Testis (tissue), 3 donors: ENCODE results near the gene SREK1IP1. TPM values are rescaled to one million over a fixed set of nuclear protein-coding genes. Genes with fewer than 3 reads are reported as not detected.

Source experiments
- DNase-seq: peaks from one replicate; pipeline ENCODE4 v3.0.0-alpha.2; 2019
- H3K27ac ChIP-seq, 2 donors: fragments of 200-600 bp; sonication (generic); one replicate each; pipeline ENCODE4 v1.5.1; 2019
- H3K27me3 ChIP-seq: fragments of 200-600 bp; sonication (generic); one replicate; pipeline ENCODE4 v1.5.1; 2019
- H3K36me3 ChIP-seq: fragments of 200-600 bp; sonication (generic); one replicate; pipeline ENCODE4 v1.5.1; 2017; ENCODE audit warnings: low read depth; ENCODE audit errors: missing control alignments
- H3K4me1 ChIP-seq: fragments of 200-600 bp; sonication (generic); one replicate; pipeline ENCODE4 v1.5.1; 2019
- H3K4me3 ChIP-seq, 2 donors: fragments of 200-600 bp; sonication (generic); one replicate each; pipeline ENCODE4 v1.5.1; 2017 to 2019
- H3K9me3 ChIP-seq: fragments of 200-600 bp; sonication (generic); one replicate; pipeline ENCODE4 v1.5.1; 2017
- POLR2A ChIP-seq: fragments of 450-650 bp; IDR thresholded peaks from one replicate; pipeline ENCODE4 v1.6.1; 2017; ENCODE audit warnings: antibody characterized with exemption, mild to moderate bottlenecking, moderate library complexity
- WGBS, 2 donors: methylation state at CpG; one replicate each; pipeline ENCODE4 v1.1.5; 2018; 5-methylcytosine and 5-hydroxymethylcytosine counted together
- intact Hi-C: fragments of 100-400 bp; cut with DNase I; formaldehyde crosslinking; loops from one replicate; pipeline ENCODE4 v1.15.1; 2023; ENCODE audit warnings: low total_unique reads
- polyA plus RNA-seq: library from polyadenylated mRNA; stranded (reverse); fragments of 350-450 nt; fragmentation: Illumina TruSeq; extraction: RNeasy Lipid Tissue Mini Kit (QIAGEN cat#74804); gene quantifications from one replicate; pipeline ENCODE4 v1.2.3, GENCODE V29; 2014; ENCODE audit warnings: low read depth, low replicate concordance; ENCODE audit not compliant: insufficient read depth
- total RNA-seq, 2 donors: library from RNA; depleted of rRNA; stranded (reverse); fragments of >200 nt; gene quantifications; one replicate each; pipeline ENCODE4 v1.2.3, GENCODE V29; 2016
- TF ChIP-seq, protein P1 (sequence below), 3 experiments: fragments of 450-650 bp in 2 of 3; fragments of 200-600 bp in 1 of 3; sonication (generic) in 1 of 3; IDR thresholded peaks; one replicate each; pipeline ENCODE4 v1.5.1; 2016 to 2019; ENCODE audit warnings: antibody characterized with exemption in 3 of 3, mild to moderate bottlenecking in 2 of 3, moderate library complexity in 1 of 3

The SREK1IP1 gene
- total and polyA plus RNA-seq, 3 donors from 2014 or later: 3.4 to 10.4 (median 9.0) TPM

DNA sequence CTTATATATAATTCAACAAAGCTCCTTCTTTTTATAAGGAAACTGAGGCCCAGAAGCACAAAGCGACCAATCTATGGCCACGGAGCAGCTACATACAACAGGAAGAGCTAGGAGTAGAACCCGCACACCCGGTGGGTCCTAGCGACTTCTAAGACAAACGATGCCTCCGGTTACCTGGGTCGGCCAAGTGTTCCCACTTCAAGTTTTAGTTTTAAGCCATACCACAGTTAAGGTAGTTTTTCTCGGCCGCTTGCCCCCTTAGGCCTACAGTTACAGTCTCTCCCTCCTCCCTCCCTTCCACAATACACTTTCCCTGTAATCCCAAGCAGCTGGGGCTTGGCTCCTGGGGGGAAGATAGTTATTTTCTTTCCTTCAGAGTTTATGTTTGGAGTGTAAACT lies 533 bp downstream of the SREK1IP1 start:
- Histone ChIP-seq H3K9me3 (no peaks in the 10 kb centered on the region), H3K4me1 (peaks cover 19% of the 10 kb centered on the region), H3K36me3 (no peaks in the 10 kb centered on the region), H3K27ac (peak overlapping the region; percentile 90 to 95), H3K4me3 (peak overlapping the region; percentile 72 to 96), H3K27me3 (no peaks in the 10 kb centered on the region)
- TF ChIP-seq, protein P1, sequence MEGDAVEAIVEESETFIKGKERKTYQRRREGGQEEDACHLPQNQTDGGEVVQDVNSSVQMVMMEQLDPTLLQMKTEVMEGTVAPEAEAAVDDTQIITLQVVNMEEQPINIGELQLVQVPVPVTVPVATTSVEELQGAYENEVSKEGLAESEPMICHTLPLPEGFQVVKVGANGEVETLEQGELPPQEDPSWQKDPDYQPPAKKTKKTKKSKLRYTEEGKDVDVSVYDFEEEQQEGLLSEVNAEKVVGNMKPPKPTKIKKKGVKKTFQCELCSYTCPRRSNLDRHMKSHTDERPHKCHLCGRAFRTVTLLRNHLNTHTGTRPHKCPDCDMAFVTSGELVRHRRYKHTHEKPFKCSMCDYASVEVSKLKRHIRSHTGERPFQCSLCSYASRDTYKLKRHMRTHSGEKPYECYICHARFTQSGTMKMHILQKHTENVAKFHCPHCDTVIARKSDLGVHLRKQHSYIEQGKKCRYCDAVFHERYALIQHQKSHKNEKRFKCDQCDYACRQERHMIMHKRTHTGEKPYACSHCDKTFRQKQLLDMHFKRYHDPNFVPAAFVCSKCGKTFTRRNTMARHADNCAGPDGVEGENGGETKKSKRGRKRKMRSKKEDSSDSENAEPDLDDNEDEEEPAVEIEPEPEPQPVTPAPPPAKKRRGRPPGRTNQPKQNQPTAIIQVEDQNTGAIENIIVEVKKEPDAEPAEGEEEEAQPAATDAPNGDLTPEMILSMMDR (IDR thresholded peaks at IDR 0.05): no peak
- no peak for TF ChIP-seq POLR2A
- 0% methylated on average over 10 of the region's 10 CpGs for WGBS, 2 donors
- intact Hi-C loops: no loop called here
- DNase-seq: peak; percentile 58

DNA sequence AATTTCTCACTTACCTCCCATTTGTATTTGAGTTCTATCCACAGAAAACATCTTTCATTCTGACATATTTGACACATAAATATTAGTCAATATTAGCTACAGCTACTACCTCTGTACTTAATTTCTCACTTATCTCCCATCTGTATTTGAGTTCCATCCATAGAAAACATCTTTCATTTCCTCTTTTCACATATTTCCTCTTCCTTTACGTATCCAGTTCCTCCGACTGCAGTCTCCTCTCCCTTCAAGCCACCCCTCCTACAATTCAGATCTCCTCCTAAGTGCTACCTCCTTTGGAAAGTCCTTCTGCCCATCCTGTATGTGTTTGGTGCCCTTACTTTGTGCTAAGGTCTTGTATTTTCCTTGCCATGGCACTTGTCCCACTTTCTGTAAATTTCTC lies 1.6 kb downstream of the SREK1IP1 start:
- H3K4me1 ChIP-seq: peaks cover 19% of the 10 kb centered on the region
- H3K27ac ChIP-seq: peak overlapping the region in 1 of 2 donors; percentile 90
- H3K9me3 ChIP-seq: no peaks in the 10 kb centered on the region
- H3K36me3 ChIP-seq: no peaks in the 10 kb centered on the region
- TF ChIP-seq, protein P1 (IDR thresholded peaks at IDR 0.05): no peak
- TF ChIP-seq POLR2A: no peak
- H3K4me3 ChIP-seq: peak overlapping the region; percentile 72 to 96
- WGBS, 2 donors: 43 to 56% methylated on average over 2 of the region's 2 CpGs
- DNase-seq: no peak
- intact Hi-C loops: no loop called here
- no peaks in the 10 kb centered on the region for H3K27me3 ChIP-seq

DNA sequence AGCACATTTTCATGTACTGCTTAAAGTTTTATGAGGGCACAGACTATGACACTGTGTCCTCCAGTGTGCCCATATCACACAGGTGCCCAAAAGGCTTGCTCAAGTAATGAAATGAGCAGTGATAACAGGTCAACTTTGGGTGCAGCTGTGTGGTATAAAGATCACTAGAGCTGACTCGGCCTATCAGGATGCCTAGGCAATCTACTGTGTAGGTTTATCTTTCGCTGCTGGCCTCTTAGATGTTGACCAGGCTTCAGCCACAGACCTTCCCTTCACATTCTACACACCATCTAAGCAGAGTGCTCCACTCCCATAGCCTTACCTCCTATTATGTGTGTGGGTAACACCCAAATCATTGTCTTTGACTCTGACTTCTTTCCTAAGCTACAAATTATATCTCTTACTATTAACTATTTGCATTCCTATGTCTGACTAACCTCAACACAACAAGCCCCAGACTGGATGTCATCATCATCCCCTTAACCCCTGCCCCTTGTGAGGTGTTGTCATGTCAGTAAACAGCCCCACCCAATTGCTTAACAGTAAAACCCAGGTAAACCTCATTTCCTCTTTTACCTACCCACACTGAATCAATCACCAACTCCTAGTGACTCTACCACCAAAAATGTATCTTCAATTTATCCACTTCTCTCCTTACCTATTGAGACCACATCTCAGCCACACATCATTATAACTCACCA lies 2.5 kb downstream of the SREK1IP1 start:
- intact Hi-C loops: no loop called here
- DNase-seq: no peak
- 54 to 88% methylated on average over 2 of the region's 2 CpGs for WGBS, 2 donors
- H3K9me3 ChIP-seq: no peaks in the 10 kb centered on the region
- H3K27ac ChIP-seq: no peak overlapping the region
- no peaks in the 10 kb centered on the region for H3K27me3 ChIP-seq
- TF ChIP-seq POLR2A: no peak
- TF ChIP-seq, protein P1 (IDR thresholded peaks at IDR 0.05): no peak
- H3K36me3 ChIP-seq: no peaks in the 10 kb centered on the region
- H3K4me3 ChIP-seq: no peak overlapping the region
- peaks cover 24% of the 10 kb centered on the region for H3K4me1 ChIP-seq

DNA sequence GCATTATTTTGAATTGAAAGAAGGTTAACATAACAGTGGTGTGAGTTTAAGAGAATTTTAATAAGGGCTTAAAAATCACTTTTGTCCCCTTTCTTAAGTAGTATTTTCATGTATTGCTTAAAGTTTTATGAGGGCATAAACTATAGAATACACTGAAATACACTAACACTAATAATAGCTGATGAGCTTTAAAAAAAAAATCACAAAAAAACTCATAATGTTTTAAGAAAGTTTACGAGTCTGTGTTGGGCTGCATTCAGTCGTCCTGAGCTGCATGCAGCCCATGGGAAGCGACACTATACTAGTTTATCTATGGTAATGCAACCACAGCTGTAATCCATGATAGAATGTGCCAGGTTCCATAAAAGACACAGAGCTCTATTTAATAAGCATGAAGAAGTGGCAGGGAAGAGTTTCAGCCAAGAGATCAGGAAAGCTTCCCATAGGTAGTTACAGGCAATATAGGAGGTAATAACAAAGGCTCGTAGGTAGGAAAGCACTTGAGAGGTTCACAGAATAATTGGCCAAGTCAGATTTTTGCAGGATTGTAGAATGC lies 4.5 kb downstream of the SREK1IP1 start:
- H3K27ac ChIP-seq: no peak overlapping the region
- H3K36me3 ChIP-seq: no peaks in the 10 kb centered on the region
- H3K27me3 ChIP-seq: no peaks in the 10 kb centered on the region
- DNase-seq: no peak
- 67 to 72% methylated on average over 4 of the region's 4 CpGs for WGBS, 2 donors
- no peak for TF ChIP-seq POLR2A
- TF ChIP-seq, protein P1 (IDR thresholded peaks at IDR 0.05): no peak
- no peak overlapping the region for H3K4me3 ChIP-seq
- H3K4me1 ChIP-seq: peaks cover 24% of the 10 kb centered on the region
- intact Hi-C loops: no loop called here
- no peaks in the 10 kb centered on the region for H3K9me3 ChIP-seq
